IPS-18a (cell line): Measurements from ENCODE around the gene AGBL4.

ENCODE experiments used
- H3K27ac ChIP-seq: one replicate; pipeline ENCODE4 v1.5.1; 2013; ENCODE audit warnings: low read length
- H3K27me3 ChIP-seq: one replicate; pipeline ENCODE4 v1.6.1; 2013; ENCODE audit warnings: mild to moderate bottlenecking, low read length; ENCODE audit not compliant: control insufficient read depth, insufficient read depth
- H3K36me3 ChIP-seq: one replicate; pipeline ENCODE4 v1.6.1; 2013; ENCODE audit warnings: low read depth, low read length; ENCODE audit not compliant: control insufficient read depth
- H3K4me1 ChIP-seq: one replicate; pipeline ENCODE4 v1.6.1; 2013; ENCODE audit warnings: low read depth, low read length; ENCODE audit not compliant: control insufficient read depth
- H3K4me3 ChIP-seq: one replicate; pipeline ENCODE4 v1.5.1; 2013; ENCODE audit warnings: low read length
- H3K9ac ChIP-seq: one replicate; pipeline ENCODE4 v1.6.1; 2013; ENCODE audit warnings: mild to moderate bottlenecking, low read length, moderate library complexity
- H3K9me3 ChIP-seq: one replicate; pipeline ENCODE4 v1.6.1; 2013; ENCODE audit warnings: low read depth, low read length; ENCODE audit not compliant: control insufficient read depth

AGBL4 gene

DNA sequence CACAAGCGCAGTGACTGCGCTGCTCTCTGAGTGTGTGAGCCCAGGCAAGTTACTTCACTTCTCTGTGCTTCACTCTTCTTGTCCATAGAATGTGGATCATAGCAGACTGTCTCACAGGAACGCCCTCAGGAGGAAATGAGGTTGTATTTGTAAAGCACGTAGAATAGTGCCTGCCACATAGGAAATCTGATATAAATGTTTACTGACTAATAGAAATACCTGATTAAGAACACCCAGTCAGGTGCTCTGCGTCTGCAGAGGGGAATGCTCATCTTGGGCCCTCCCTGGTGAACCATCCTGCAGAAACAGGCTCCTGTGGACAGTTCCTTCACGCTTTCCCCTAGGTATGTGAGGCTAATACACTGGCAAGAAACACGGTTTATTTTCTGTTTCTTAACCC, 1347.4 kb downstream of the AGBL4 start:
- H3K27me3 ChIP-seq, result no peaks in the 10 kb centered on the region
- no peak overlapping the region for H3K9ac ChIP-seq
- peaks cover 9% of the 10 kb centered on the region for H3K4me1 ChIP-seq
- no peak overlapping the region for H3K4me3 ChIP-seq
- no peaks in the 10 kb centered on the region for H3K36me3 ChIP-seq
- no peak overlapping the region for H3K27ac ChIP-seq
- no peaks in the 10 kb centered on the region for H3K9me3 ChIP-seq

DNA sequence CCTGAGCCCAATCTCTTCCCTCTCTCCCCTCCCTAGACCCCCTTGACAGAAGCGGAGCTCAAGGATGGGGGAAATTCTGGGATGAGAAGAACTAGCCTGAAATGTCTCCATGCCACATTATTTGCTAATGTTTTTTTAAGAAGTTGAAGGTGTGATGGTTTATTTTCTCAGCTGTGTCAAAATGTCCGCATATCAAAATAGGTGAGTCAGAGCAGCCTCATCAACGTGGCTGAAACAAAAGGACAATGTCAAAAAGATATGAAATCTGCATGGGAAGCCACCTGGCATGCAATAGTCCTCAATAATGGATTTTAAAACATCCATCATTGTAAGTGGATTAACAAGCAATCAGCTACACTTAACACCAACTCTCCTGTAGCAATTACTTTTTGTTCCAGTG, 1348.5 kb downstream of the AGBL4 start:
- Histone ChIP-seq H3K9ac (no peak overlapping the region), H3K27ac (no peak overlapping the region), H3K4me3 (no peak overlapping the region), H3K4me1 (peaks cover 9% of the 10 kb centered on the region), H3K36me3 (no peaks in the 10 kb centered on the region), H3K9me3 (no peaks in the 10 kb centered on the region), H3K27me3 (no peaks in the 10 kb centered on the region)

DNA sequence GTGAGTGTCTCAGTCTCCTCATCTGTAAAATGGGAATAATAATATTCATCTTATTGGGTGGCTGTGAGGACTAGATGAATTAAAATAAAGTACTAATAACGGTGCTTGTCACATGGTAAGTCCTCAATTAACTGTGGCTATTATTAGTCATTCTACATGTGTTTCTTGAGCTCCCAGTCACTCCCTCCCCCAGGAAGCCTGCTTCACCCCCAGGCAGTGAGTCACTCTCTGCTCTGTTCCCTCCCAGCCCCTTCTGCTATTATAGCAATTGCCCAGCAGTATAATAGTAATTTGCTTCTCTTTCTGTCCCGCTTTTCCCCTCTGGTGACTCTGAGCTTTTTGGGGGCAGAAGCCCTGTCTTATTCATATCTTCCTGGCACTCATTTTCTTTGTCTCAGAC, 1349.1 kb downstream of the AGBL4 start:
- Histone ChIP-seq H3K9ac (no peak overlapping the region), H3K9me3 (no peaks in the 10 kb centered on the region), H3K27ac (no peak overlapping the region), H3K4me1 (peaks cover 9% of the 10 kb centered on the region), H3K36me3 (no peaks in the 10 kb centered on the region), H3K4me3 (no peak overlapping the region), H3K27me3 (no peaks in the 10 kb centered on the region)

DNA sequence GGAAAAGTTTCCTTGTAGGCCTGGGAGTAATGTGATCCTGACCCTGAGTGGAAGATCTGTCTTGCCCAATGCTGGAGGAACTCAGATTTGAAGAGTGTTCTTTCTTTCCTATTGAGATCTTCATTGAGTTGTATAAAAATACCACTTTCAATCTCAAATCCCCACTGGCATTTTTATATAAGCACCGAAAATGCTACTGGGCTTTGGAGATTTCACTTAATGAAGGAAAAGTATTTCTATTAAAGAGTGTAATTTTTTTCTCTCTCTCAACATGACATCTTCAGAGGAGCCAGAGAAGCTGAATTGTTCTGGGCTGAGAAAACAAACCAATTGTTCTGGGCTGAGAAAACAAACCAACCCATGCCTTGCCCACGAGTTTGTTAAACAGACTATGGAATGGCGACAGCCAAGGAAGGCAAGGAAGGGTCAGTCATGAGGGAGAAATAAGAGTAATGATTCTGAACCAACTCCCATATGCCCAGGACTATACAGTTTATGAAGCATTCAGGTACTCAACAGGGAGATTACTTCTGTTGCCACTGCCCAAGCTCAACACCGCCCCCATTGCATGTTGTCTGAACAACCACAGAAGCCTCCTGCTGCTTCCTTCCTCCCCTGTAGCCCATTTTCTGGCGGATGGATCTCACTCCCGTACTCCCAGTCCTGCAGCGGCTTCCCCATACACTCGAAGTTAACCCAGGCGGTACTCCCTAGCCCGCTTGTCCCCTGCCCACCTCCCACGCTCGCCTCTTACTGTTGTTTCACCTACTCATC, 1350.2 kb downstream of the AGBL4 start:
- Histone ChIP-seq H3K27me3 (no peaks in the 10 kb centered on the region), H3K9ac (no peak overlapping the region), H3K27ac (no peak overlapping the region), H3K9me3 (no peaks in the 10 kb centered on the region), H3K36me3 (no peaks in the 10 kb centered on the region), H3K4me1 (peaks cover 9% of the 10 kb centered on the region), H3K4me3 (no peak overlapping the region)

DNA sequence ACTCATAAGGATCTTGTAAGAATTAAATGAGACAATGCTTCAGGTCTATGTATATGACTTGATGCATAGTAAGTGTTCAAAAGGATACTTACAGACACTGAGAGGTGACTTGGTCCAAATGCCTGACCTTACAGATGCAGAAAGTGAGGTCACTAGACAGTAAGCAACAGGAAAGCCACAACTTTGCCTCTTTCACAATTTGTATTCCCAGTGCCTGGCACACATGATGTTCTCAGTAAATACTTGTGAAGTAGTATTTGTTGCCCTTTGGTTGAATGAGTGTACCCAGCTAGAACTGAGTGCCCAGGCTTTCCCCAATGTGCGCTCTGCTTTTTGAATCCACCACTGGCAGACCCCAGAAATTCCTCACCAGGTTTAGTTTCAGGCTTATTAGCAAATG, 1352.2 kb downstream of the AGBL4 start:
- Histone ChIP-seq H3K36me3 (no peaks in the 10 kb centered on the region), H3K4me3 (no peak overlapping the region), H3K4me1 (peaks cover 22% of the 10 kb centered on the region), H3K9ac (no peak overlapping the region), H3K27ac (no peak overlapping the region), H3K9me3 (no peaks in the 10 kb centered on the region), H3K27me3 (no peaks in the 10 kb centered on the region)

DNA sequence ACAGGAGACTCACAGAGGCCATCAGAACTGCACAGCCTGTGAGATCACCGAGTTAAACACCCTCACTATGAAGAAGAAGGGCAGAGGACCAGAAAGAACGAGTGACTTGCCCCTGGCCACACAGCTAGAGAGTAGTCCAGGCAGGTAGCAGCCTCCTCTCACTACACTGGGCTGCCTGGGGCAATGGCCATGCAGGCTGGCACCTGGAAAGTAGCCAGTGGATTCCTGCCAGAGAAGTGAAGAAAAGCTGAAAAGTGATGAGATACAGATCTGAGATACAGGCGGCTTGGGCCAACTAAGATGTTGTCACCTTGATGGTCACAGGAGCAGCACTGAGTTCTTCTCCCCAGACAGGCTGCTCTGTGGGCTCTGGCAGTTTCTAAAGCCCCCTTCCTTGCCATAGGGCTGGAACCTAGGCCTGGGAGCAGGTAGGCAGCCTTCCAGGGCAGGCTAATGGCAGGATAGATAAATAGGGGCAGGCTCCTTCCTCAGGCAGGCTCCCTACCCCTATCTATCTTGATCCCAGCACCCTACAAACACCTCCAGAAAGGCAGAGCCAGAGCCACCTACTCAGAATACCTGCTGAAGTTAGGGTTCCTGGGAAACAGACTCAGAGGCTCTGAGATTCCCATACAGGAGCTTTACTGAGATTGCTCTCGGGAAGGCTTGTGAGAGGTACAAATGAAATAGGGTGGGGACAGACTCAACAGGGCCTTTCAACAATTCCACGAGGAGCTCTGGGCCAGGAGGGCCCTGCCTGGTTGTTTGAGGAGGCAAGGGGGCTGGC, 1353.3 kb downstream of the AGBL4 start:
- Histone ChIP-seq H3K4me3 (no peak overlapping the region), H3K27me3 (no peaks in the 10 kb centered on the region), H3K4me1 (peaks cover 22% of the 10 kb centered on the region)

DNA sequence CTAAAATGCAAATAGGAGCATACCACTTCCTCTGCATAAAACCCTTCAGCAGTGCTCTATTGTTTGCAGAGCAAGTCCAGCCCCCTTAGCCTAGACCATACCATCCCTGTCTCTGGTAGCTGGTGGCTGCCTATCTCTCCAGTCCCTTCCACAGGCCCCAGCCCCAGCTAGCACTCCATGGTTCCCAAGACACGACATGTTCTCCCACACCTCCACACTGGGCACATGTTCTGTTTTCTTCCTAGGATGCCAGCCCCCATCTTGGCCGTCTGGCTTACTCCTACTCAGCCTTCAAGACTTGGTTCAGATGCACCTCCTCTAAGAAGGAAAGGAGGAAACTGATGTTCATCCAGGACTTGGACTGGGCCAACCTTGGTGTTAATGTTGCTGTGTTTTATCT, 1355.4 kb downstream of the AGBL4 start:
- H3K36me3 ChIP-seq, result no peaks in the 10 kb centered on the region

More for the DNA sequence above, 1353.3 kb downstream of the AGBL4 start:
- H3K9me3 ChIP-seq, result no peaks in the 10 kb centered on the region
- no peaks in the 10 kb centered on the region for H3K36me3 ChIP-seq
- no peak overlapping the region for H3K27ac ChIP-seq
- no peak overlapping the region for H3K9ac ChIP-seq

DNA sequence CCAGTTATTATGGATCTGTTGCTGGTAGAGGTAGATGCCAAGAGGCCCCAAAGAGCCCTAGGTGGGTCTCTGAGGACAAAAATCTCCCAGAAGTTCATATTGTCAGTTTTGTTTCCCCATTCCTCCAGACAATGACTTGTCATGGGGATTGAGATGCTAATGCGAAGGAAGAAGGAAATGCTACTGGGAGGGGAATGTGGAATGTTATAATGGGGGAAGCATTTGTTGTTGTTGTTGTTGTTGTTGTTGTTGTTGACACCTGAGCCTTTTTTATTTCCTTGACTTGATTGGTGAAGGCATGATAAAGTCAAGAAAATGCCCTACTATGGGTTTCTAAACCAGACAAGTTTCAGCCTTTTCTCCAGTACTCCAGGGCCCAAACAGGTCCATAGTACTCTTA, 1356.0 kb downstream of the AGBL4 start:
- Histone ChIP-seq H3K9me3 (no peaks in the 10 kb centered on the region), H3K27me3 (no peaks in the 10 kb centered on the region), H3K36me3 (no peaks in the 10 kb centered on the region), H3K9ac (no peak overlapping the region), H3K4me1 (peaks cover 13% of the 10 kb centered on the region), H3K4me3 (no peak overlapping the region), H3K27ac (no peak overlapping the region)

More for the DNA sequence above, 1355.4 kb downstream of the AGBL4 start:
- Histone ChIP-seq H3K9ac (no peak overlapping the region), H3K4me3 (no peak overlapping the region), H3K4me1 (peaks cover 14% of the 10 kb centered on the region), H3K9me3 (no peaks in the 10 kb centered on the region), H3K27me3 (no peaks in the 10 kb centered on the region), H3K27ac (no peak overlapping the region)

DNA sequence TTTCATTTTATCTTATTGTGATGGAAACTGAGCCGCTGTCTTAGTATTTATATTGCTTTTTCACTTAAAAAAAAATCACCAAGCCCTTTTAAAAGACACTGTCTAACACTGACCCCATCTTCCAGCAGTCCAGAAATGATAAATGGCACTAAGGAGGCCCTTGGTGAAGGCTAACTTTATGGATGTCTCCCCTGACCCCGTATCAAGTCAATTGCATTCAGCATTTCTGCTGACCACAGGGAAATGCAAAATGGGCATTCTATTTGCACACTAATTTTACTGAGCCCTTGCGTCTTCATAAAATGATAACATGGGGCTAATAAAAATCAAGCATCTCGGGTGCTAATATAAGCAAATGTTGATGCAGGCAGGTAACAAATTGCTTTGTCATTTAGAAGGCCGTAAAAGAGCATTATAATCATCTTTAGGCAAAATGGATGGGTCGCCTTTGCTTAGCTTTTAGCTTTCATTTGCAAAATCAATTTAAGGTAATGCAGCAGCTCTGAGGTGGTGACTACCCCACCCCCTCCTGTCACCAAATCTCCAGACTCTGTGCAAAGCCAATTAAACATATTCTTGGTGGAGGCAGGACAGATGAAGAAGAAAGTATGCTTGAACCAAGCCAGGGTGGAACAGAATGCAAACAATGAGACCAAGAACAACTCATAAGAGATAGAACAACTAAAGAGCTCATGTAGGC, 1357.9 kb downstream of the AGBL4 start:
- H3K27ac ChIP-seq, result no peak overlapping the region
- no peaks in the 10 kb centered on the region for H3K9me3 ChIP-seq
- H3K9ac ChIP-seq, result no peak overlapping the region
- peaks cover 13% of the 10 kb centered on the region for H3K4me1 ChIP-seq
- H3K27me3 ChIP-seq, result no peaks in the 10 kb centered on the region
- H3K4me3 ChIP-seq, result no peak overlapping the region
- no peaks in the 10 kb centered on the region for H3K36me3 ChIP-seq

DNA sequence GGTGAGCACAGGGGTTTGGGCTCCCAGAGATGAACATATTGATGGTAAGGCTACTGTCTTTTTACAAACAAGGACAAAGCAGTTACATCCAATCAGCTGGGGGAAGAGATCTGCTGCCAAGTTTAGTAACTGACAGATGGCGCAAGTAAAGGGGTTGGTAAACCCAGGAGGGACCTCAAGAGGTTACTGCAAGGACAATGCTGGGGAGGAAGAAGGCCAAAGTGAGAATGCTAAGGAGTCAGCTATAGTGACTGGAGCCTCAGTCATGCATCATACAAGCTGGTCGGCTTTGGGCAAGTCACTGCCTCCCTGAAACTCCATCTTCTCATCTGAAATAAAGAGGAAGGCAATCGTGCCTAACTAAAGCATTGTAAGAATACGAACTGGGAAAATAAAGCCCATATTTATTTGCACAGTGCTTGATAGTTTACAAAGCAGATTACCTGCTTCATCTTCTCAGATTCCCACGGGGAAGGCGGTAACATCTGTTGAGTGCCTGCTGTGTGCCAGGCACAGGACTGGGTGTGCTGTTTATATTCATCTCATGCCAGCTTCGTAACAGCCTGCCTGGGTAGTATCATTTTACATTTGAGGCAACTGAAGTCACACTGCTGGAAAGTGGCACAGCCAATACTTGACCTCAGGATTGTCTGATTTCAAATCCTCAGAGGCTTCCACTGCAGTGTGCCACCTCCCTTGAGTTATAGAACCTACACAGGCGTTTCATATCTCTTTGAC, 1361.9 kb downstream of the AGBL4 start:
- no peaks in the 10 kb centered on the region for H3K27me3 ChIP-seq
- no peaks in the 10 kb centered on the region for H3K9me3 ChIP-seq
- no peak overlapping the region for H3K9ac ChIP-seq
- H3K4me1 ChIP-seq, result no peaks in the 10 kb centered on the region
- no peaks in the 10 kb centered on the region for H3K36me3 ChIP-seq
- H3K4me3 ChIP-seq, result no peak overlapping the region
- no peak overlapping the region for H3K27ac ChIP-seq

DNA sequence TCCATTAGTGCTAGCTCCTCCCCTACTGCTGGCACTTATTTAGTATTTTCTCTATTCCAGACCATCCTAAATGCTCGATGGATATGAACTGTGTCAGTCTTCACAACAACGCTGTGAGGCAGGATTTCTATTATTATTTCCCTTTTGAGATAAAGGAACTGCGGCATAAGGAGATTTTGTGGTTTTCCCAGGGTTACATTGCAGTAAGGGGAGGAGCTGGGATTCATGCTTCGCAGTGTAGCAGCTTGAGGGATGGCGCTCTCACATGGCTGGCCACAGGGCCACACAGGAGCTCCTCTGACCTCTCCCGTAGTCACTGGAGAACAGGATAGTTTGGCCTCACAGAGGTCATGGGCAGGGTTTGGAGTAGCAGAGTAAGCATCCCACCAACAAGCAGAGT, 1364.0 kb downstream of the AGBL4 start:
- H3K9ac ChIP-seq, result no peak overlapping the region
- no peaks in the 10 kb centered on the region for H3K9me3 ChIP-seq
- H3K27ac ChIP-seq, result no peak overlapping the region

More for the DNA sequence above, 1364.0 kb downstream of the AGBL4 start:
- Histone ChIP-seq H3K27me3 (no peaks in the 10 kb centered on the region), H3K4me1 (no peaks in the 10 kb centered on the region), H3K36me3 (no peaks in the 10 kb centered on the region), H3K4me3 (no peak overlapping the region)
